HG03575 (cell line): ENCODE data around the gene TLE2.
"Not testable (repeated sequence)": the region's sequence is repeated elsewhere in the genome, so short reads cannot be mapped to it uniquely, and the experiment has no call there.

Experiments used
- ATAC-seq: cut with Tn5 transposase; IDR thresholded peaks from one replicate; pipeline ENCODE4 v1.9.1; 2021; ENCODE audit not compliant: unreplicated experiment, insufficient number of reproducible peaks, low FRiP score; ENCODE audit errors: extremely low read depth

Gene TLE2

DNA sequence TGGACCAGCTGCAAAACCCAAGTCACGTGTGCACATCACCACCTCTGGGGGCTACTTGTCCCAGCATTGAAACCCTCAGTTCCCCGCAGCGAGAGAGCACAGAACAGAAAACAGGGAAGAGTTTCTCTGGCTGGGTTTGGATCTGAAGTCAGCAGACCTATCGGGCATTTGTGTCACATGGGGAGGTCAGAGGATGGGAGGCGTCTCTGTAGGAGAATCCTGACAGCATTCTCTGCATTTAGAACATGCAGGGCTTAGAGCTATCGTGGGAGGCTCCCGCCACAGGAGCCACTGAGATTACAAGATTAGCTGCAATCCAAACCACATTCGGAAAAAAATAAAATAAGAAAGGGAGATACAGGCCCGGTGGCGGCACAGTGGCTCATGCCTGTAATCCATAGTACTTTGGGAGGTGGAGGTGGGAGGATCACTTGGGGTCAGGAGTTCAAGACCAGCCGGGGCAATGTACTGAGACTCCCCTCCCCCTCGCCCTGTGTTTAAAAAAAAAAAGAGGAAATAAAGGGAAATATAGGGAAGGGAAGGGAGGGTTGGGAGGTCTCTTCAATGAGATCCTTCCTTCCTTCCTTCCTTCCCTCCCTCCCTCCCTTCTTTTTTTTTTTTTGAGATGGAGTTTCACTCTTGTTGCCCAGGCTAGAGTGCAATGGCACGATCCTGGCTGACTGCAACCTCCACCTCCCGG, 54.6 kb downstream of the TLE2 start:
- no peak for ATAC-seq

DNA sequence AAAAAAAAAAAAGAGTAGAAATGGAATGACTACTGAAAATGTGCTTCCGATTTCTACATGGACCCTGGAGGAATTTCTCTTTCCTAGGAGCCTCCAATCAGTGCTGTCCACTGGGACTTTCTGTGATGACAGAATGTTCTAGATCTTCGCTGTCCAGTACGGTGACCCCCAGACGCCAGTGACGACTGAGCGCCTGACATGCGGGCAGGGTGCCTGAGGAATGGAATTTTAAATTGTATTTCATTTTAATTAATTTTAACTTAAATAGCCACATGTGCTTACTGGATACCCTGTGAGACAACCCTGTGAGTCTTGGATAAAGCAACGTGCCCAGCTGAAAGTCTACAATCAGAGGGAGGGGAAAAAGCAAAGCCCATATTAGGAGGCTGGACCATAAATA, 55.9 kb downstream of the TLE2 start:
- ATAC-seq: no peak

DNA sequence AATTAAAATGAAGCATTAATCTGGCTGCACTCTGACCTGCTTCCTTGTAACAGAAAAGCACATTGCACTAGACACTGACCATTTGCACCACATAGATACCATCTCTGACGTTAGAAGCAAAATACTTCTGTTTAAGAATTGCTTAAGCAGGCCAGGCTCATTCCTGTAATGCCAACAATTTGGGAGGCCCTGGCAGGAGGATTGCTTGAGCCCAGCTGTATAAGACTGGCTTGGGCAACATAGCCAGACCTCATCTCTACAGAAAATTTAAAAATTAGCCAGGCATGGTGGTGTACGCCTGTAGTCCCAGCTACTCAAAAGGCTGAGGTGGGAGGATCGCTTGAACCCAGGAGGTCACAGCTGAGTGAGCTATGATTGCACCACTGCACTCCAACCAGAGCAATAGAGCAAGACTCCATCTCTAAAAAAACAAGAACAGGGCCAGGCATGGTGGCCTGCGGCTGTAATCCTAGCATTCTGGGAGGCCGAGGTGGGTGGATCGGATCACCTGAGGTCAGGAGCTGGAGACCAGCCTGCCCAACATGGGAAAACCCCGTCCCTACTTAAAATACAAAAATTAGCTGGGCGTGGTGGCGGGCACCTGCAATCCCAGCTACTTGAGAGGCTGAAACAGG, 58.8 kb downstream of the TLE2 start:
- no peak for ATAC-seq

DNA sequence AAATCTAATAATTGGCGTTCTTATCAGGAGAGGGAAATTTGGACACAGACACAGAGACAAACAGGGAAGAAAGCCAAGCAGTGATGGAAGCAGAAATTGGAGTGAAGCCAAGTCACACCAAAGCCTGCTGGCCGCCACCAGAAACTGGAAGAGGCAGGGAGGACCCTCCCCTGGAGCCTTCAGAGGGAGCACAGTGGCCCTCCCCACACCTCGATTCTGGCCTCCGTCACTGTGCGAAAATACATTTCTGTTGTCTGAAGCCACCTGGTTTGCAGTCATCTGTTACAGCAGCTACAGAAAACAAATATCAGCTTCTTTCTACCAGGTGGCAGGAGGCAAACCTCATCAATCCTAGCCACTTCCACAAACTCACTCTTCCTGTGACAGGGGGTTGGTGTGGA, 60.0 kb downstream of the TLE2 start:
- no peak for ATAC-seq

DNA sequence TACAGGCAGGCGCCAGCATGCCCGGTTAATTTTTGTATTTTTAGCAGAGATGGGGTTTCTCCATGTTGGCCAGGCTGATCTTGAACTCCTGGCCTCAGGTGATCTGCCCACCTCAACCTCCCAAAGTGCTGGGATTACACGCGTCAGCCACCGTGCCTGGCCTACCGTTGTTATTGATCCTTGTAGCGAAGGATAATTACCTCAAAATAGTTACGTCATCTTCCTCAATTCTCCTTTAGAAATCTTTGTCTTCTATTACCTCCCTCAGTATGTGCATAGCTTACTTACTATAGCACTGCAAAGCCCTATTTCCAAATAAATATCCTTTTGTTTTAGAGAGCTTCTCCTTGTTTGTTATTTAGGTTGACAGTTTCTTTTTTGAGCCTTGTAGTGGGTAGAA, 61.1 kb downstream of the TLE2 start:
- ATAC-seq: no peak

DNA sequence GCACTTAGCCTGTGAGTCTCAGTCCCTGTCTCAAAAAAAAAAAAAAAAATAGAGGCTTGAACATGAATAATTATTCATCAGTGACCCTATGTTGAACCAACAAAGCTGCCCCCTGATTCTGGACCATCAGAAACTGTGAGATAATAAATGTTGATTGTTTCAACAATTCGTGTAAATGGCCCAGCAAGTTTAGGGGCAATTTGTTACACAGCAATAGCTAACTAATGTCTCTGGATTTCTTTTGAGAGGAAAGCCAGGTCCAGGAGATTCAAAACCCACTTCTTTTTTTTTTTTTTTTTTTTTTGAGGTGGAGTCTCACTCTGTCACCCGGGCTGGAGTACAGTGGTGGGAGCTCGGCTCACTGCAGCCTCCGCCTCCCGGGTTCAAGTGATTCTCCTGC, 64.2 kb downstream of the TLE2 start:
- no peak for ATAC-seq

DNA sequence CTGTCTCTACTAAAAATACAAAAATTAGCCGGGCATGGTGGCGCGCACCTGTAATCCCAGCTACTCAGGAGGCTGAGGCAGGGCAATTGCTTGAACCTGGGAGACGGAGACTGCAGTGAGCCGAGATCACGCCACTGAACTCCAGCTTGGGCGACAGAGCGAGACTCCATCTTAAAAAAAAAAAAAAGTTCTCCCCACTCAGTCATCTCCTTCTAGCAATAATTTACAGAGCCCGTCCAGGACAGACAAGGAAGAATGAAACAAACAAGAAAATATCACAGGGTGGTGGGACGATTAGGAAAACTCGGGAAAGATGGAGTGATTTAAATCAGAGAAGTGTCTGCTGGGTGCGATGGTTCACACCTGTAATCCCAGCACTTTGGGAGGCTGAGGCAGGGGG, 65.4 kb downstream of the TLE2 start:
- not testable (repeated sequence) for ATAC-seq

DNA sequence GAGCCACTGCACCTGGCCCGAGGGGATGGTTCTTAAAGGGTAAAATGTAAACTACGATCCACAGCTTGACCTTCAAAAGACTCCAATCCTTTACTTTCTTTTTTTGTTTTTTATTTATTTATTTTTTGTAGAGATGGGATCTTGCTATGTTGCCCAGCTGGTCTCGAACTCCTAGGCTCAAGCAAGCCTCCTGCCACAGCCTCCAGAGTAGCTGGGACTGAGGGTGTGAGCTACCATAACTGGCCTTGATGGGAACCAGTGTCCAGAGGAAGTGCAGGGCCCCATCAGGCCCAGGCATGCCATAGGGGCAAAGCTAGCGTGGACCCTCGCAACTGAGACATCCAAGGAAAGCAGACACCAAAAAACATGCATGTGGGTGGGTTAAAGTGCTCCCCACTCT, 66.0 kb downstream of the TLE2 start:
- ATAC-seq: no peak

DNA sequence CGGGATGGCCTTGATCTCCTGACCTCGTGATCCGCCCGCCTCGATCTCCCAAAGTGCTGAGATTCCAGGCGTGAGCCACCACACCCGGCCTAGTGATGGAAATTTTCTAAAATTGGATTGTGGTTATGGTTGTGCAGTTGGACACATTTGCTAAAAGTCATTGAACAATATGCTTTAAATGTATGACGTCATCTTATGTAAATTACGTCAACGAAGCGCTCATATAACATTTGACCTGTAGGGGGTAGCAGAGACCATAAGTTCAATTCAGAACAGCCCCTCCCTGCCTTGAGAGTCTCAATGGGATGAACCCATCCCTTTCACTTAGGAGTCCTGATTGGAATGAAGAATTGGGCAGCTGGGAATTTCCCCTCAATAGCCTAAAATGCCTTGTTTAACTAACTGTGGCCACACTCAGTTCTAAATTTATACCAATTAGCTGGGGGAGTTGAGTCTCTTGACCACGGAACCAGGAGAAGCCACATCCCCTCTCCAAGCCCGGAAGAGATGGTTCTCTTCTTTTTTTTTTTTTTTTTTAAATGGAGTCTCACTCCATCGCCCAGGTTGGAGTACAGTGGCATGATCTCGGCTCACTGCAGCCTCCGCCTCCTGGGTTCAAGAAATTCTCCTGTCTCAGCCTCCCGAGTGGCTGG, 66.9 kb downstream of the TLE2 start:
- ATAC-seq: no peak

DNA sequence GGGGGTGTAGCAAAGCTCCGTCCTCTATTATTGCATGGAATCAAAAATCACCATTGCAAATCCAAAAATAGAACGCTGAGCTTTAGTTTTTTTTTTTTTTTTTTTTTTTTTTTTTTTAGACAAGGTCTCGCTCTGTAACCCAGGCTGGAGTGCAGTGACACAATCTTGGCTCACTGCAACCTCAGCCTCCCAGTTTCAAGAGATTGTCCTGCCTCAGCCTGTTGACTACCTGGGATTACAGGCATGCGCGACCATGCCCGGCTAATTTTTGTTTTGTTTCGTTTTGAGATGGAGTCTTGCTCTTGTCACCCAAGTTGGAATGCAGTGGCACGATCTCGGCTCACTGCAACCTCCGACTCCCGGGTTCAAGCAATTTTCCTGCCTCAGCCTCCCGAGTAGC, 69.0 kb downstream of the TLE2 start:
- no peak for ATAC-seq

DNA sequence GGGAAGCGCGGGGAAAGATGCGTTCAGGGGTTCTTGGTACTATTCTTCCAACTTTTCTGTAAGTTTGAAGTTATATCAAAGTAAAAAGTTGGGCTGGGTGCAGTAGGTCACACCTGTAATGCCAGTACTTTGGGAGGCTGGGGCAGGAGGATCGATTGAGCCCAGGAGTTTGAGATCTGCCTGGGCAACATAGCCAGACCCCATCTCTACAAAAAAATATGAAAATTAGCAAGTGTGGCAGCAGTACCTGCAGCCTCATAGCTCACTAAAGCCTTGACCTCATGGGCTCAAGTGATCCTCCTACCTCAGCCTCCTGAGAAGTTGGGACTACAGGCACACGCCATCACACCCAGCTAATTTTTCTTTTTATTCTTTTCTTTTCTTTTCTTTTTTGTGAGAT, 71.9 kb downstream of the TLE2 start:
- no peak for ATAC-seq

DNA sequence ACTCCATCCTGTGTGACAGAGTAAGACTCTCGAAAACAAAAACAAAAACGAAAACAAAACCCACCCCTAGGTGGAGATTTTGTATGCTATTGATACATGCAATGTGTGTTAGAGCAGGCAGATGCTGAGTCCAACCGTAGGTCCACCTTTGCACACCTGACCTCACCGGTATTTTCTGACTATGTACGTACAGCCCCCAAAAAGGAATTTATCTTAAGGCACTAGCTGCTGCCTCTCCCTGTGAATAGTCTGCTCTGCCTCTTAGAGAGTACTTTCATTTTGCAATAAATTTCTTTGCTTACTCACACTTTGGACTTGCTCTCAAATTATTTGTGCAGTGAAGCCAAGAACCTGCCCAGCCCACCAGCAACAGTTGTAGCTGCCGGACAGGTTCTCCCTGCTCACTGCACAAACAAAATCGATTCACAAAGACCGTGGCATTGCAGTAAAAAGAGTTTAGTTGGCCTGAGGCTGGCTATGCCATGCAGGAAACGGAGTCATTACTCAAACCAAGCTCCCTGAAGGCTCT, 76.1 kb downstream of the TLE2 start:
- ATAC-seq: no peak

DNA sequence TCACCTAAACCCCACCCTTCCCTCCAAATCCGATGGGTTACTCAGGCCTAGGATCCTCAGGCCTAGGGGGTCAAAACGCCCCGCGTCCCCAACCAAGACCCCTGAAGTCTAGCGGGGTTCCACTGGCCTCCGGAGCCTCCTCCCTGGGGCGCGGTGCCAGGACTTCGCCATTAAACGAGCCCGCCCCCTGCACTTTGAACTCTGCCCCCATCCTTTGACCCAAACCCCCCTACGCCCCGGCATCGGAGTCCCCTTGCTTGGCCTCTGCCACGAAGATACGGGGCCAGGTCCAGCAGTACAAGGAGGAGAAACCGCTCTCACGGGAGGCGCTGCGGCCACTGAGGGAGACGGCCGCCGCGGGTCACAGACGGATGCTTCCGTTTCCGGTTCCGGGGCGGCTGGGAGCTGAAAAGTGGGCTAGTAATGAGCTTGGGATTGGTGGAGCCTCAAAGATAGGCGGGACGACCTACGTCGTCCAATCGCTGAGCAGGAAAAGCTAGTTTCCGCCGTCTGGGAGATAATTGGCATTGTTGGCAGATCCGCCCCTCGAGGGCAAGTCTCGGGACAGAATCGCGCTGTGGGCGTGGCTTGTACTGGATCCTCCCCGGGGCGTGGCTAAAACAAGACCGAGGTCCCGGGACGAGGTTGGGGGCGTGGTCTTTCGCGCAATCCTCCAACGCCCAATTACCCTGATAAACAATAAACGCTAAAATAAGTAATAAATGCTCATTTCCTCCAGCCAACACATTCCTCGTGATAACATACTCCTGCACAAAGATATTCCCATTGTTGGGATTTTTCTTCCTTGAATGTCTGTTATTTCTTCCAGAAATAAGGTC, 78.6 kb downstream of the TLE2 start:
- peak; percentile 76 for ATAC-seq

DNA sequence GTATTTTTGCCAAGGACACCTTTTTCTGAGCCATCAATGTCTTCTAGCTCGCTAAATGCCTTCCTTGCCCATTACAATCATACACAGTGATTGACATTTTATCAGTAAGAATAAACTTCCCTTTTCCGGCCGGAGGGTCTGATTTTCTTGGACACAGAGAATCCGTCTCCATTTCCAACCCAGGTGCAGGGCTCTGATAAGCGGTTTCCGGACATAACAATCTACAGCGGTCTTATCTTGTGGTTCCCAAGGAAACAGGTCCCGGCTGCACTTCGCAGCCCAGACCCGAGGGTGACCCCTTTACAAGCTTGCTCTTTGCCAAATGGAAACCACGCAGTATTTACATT, 79.2 kb downstream of the TLE2 start:
- no peak for ATAC-seq
